GM12801 (cell line): ENCODE measurements around the gene USP17L5.
"Not testable (repeated sequence)": the region's sequence is repeated elsewhere in the genome, so short reads cannot be mapped to it uniquely, and the experiment has no call there.

Experiments
- TF ChIP-seq, protein P1 (sequence below): IDR thresholded peaks from one replicate; pipeline ENCODE4 v1.5.1; 2011; ENCODE audit warnings: control low read depth; ENCODE audit not compliant: insufficient read length; ENCODE audit errors: extremely low read depth

The USP17L5 gene

DNA sequence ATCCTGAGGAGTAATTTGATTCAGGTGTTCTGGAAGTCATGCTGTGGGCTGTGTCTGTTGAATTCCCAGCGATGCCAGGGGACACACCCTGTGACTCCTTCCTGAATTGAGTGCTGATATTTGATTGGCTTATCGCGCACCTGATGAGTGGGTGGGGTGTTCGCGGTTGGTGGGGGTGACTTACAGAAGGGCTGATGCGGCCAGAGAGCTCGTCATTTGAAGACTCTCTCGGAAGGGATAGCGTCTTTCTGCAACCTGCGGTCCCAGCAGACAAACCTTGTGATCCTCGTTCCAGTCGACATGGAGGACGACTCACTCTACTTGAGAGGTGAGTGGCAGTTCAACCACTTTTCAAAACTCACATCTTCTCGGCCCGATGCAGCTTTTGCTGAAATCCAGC is 23.6 kb downstream of the USP17L5 start, which contains the start of gene USP17L30:
Gene USP17L30, plus strand, starts transcription at position 301 of the 400 bp plus-strand sequence. Its CDS starts 0 bp downstream, at position 301.
- TF ChIP-seq, protein P1, sequence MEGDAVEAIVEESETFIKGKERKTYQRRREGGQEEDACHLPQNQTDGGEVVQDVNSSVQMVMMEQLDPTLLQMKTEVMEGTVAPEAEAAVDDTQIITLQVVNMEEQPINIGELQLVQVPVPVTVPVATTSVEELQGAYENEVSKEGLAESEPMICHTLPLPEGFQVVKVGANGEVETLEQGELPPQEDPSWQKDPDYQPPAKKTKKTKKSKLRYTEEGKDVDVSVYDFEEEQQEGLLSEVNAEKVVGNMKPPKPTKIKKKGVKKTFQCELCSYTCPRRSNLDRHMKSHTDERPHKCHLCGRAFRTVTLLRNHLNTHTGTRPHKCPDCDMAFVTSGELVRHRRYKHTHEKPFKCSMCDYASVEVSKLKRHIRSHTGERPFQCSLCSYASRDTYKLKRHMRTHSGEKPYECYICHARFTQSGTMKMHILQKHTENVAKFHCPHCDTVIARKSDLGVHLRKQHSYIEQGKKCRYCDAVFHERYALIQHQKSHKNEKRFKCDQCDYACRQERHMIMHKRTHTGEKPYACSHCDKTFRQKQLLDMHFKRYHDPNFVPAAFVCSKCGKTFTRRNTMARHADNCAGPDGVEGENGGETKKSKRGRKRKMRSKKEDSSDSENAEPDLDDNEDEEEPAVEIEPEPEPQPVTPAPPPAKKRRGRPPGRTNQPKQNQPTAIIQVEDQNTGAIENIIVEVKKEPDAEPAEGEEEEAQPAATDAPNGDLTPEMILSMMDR: not testable (repeated sequence)

GRCh38 chr4:9384126-9384525 is 44.9 kb downstream of the USP17L5 start:
- TF ChIP-seq, protein P1: no peak
